ENCODE data around the gene PEX6.

DNA sequence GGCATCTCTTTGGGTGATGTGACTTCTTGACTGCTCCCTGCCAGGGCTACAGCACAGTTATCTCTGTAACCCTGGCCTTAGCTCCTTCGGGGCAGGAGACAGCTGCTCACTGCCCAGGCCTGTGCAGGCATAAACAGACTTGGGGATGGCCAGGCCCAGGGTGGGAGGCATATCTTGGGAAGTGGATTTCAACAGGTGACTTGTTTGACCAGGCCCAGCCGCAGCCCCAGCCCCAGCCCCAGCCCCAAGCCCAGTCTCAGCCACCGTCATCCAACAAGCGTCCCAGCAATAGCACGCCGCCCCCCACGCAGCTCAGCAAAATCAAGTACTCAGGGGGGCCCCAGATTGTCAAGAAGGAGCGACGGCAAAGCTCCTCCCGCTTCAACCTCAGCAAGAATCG, 27.3 kb upstream of the PEX6 start:
- TF ChIP-seq, protein P1, sequence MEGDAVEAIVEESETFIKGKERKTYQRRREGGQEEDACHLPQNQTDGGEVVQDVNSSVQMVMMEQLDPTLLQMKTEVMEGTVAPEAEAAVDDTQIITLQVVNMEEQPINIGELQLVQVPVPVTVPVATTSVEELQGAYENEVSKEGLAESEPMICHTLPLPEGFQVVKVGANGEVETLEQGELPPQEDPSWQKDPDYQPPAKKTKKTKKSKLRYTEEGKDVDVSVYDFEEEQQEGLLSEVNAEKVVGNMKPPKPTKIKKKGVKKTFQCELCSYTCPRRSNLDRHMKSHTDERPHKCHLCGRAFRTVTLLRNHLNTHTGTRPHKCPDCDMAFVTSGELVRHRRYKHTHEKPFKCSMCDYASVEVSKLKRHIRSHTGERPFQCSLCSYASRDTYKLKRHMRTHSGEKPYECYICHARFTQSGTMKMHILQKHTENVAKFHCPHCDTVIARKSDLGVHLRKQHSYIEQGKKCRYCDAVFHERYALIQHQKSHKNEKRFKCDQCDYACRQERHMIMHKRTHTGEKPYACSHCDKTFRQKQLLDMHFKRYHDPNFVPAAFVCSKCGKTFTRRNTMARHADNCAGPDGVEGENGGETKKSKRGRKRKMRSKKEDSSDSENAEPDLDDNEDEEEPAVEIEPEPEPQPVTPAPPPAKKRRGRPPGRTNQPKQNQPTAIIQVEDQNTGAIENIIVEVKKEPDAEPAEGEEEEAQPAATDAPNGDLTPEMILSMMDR (conservative IDR thresholded peaks at IDR 0.05), result no peak
- no peak for TF ChIP-seq EZH2 (IDR thresholded peaks at IDR 0.05; ENCODE audit: low read depth)

All from PC-9 (cell line).